Measurements from ENCODE around the gene STK10.

STK10 gene

DNA sequence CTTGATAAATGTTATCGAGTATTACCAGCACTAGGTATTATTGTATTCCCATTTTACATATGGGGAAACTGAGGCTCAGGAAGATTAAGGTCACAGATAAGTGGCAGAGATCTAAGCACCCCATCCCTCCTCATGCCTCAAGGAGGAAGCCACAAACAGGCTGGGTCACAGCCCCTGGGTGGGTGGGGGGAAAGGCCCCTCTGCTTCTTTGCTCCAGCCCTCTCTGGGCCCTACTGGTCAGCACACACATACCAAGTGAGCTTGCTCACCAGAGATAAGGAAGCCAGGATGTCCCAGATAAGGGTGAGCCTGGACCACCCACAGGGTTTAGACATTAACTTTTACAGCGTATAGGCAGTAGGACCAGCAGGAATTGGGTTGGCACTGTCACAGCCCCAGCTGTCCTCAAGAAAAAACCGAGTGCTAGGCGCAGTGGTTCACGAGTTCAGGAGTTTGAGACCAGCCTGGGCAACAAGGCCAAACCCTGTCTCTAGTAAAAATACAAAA lies 45.3 kb downstream of the STK10 start:
- FAIRE-seq: no peak

DNA sequence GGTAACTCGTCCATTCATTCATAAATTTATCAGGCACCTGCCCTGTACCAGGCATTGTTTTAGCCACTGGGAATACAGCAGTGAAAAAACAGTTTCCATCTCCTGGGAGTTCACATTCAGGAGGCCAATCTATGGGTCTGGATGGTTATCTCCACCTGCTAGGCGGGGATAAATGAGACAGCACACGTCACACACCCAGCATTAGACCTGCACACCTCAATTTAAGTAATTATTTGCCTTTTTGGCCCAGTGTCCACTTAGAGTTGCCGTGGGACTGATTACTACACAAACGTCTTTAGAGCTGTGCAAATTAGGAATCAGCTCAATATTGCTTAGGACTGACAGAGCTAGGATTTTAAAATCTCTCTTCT lies 46.1 kb downstream of the STK10 start:
- no peak for FAIRE-seq

DNA sequence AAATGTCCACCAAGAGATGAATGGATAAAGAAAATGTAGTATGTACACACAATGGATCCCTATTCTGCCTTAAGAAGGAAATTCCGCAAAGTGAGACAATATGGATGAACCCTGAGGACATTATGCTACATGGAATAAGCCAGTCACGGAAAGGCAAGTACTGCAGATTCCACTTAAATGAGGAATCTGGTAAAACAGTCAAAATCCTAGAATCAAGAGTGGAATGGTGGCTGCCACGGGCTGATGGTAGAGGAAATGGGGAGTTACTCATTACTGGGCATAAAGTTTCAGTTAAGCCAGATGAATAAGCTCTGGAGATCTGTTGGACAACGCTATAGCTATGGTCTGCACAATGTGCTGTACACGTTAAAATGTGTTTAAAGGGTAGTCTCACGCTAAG lies 47.2 kb downstream of the STK10 start:
- FAIRE-seq: no peak

DNA sequence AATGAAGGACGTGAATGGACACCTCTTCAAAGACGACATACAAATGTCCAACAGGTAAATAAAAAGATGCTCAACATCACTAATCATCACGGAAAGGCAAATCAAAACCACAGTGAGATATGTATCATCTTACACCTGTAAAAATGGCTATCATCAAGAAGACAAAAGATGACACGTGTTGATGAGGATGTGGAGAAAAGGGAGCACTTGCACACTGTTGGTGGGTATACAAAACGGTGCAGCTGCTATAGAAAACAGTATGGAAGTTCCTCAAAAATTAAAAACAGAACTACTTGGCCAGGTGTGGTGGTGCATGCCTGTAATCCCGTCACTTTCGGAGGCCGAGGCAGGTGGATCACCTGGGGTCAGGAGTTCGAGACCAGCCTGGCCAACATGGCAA lies 47.9 kb downstream of the STK10 start:
- FAIRE-seq: no peak

DNA sequence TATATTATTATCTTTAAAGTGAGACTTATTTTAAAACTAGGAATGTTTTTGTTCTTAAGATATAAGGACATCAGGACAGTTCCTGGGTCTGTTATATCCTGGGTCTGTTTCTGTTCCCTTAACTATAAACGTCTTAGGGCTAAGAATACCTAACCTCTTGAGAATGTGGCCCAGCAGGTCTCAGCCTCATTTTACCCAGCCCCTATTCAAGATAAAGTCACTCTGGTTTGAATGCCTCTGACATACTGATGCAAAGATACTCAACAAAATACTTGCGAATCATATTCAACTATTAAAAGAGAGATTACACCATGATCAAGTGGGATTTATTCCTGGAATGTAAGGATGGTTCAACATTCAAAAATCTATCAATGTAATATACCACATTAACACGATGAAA lies 51.0 kb downstream of the STK10 start:
- FAIRE-seq: no peak

DNA sequence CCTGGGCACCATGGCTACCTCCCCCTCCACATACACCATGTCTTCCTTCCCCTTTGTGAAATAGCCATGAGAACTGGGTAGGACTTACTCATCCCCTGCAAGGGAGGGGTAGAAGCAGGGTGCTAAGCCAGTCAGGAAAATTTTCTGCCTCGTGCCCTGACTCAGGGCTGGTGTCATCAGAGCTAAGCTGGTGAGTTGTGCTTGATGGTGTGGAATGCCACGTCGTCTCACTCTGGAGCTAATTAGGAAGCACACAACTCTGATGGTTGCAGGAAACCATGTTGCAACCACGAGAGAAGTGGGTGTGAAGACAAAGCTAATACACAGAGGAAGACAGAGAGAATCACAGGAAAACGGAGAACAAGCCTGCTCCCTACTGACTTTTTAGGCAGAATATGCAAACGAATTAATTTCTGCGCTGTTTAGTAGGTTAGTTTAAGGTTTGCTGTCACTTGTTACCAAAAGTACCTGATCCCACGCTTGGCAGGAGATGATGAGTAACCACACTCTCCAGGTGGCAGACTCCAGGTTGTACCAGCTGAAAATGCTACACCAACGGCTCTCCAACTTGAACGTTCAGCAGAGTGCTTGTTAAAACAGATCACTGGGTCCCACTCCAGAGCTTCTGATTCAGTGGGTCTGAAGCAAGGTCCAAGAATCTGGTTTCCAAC lies 54.5 kb downstream of the STK10 start:
- no peak for FAIRE-seq

DNA sequence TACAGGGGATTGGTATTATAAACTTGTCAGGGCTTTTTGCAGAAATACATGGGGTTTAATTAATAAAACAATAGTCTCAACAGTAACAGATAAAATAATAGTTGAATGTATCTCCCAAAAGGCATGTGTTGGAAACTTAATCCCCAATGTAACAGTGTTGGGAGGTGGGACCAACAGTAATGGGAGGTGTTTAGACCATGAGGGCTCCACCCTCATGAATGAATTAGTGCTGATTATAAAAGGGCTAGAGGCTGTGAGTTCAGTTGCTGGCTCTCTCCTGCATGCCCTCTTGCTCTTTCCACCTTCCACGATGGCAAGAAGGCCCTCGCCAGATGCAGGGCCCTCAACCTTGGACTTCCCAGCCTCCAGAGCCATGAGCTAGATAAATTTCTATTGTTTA lies 56.3 kb downstream of the STK10 start:
- no peak for FAIRE-seq

DNA sequence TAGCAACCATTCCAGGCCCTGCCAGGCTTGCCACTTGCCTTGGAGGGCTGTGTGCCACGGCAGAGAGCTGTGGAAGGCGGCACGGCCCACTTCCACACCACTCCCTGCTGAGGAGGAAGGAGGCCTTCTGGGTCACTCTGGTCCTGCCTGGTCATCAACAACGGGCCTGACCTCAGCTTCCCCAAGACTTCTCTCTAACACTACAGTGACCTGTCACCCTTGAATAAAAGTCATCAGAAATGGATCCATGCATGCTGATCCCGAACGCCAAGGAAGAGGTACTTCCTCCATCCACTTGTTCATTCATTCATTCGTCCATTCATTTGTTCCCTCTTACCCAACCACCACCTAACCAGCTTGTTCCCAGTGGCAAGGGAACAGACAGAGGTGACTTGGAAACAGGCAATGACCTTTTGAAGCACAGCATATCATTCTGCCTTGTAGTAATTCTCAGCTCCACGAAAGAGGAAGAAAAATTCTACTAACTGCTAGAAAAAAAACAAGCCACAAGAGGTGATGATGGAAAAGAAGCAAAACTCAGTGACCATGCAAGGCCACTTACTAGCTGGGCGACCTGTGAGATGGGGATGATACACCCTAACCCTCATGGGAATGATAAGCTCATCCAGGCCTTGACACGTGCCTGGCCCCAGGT lies 58.6 kb downstream of the STK10 start:
- FAIRE-seq: no peak

DNA sequence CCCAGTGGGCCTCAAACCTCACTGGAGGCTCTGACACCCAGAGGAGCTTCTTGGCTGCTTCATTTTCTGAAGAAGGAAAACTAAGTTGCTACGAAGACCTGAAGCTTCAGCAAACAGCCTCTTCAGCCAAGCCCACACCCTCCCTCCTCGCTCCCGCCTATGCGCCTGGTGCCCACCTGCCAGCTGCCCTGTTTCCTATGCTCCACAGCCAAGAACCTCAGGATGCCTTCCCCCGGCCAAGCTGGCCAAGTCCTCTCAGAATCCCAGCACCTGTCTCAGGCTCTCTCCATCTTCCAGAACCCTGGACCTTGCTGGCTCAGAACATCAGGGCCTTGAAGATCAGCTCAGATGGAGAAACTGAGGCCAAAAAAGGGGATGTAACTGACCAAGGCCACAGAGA lies 60.4 kb downstream of the STK10 start:
- no peak for FAIRE-seq

DNA sequence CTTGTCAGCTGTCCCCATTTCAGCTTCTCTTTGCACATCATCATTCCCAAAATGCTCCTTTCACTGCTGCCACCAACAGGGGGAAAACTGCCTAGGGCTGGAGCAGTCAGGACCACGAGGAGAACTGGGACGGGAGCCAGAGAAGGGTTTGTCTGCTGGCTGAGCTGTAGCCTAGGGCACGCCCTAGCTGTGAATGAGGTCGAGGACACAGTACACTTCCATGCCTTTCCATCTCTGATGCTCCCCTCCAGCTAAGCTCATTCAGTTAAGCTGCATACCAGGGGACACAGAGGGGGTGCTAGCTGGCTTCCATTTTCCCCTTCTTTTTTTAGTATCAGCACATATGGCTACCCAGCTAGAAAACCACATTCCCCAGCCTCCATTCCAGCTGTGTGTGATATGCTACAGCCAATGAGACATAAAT lies 64.7 kb downstream of the STK10 start:
- FAIRE-seq: no peak

DNA sequence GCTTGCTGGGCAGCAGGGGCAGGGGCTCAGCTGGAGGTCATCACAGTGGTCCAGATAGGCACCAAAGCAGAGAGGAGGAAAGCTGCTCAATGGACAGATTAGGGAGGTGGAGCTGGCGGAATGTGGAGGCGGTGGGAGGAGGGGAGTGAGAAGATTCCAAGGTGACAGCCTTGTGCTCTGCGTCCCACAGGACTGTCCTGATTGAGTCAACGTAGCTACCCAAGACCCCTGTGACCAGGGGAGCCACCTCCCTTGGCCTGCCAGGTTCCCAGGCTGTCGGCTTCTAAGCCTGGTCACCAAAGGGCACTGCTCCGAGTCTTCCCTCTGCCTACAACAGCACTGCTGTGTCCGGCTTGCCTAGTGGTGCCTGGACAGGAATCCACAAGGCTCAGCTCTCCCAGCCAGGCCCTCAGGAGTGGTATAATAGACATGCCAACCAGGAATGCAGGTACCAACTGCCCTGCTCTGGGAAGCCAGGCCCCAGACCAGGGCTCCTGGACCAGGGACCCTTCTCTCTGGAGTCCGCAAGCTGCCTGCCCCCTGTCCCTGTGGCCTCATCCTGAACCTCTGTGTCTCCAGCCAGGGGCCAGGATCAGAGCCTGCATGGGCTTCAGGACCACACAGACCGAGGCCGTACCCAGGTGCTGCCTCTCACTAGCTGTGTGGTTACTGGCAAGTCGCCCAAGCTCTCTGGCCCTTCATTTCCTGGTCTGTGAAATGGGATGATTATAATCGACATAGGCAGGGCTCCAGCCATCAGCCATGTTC lies 67.9 kb downstream of the STK10 start:
- FAIRE-seq: no peak

DNA sequence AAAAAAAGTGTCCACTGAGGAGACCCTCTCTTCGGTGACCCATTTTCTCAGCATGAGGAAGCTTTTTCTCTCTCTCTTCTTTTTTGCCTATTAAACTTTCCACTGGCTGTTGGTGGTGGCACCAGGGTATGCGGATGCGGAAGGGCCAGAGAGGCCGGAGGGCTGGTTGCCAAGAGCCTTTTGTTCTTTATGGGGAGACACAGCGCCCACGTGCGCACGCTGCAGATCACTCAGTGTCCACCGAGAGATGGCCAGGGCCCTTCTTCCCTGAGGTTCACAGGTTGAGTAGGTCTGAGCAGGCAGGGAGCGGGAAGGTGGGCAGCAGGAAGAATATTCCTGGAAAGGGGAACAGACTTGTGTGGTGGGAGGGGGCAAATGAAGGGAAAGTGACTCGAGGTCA lies 69.1 kb downstream of the STK10 start:
- FAIRE-seq: no peak

DNA sequence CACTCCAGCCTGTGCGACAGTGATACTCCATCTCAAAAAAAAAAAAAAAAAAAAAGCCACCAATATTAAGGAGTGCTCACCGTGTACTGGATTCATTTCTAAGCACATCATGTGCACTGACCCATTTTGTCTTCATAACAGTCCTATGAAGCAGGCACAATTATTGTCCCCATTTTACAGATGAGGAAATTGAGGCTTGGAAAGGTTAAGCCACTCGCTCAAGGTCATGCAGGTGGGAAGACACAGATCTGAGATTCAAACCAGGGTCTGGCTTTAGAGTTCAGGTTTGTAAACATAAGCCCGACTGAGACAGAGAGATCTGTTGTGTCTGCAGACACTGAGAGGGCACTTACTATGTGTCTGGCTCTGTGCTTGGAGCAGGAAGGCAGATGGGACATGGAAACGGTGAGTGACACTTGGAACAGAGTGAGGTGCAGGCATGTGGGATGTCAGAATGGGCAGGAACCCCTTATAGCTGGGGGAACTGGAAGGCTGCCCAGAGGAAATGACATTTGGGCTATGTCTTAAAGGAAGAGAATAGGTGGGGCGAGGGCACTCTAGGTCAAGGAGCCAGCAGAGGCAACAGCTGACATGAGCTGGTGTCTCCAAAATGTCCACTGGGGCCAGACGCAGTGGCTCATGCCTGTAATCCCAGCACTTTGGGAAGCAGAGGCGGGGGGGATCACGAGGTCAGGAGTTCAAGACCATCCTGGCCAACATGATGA lies 69.9 kb downstream of the STK10 start:
- FAIRE-seq: no peak

DNA sequence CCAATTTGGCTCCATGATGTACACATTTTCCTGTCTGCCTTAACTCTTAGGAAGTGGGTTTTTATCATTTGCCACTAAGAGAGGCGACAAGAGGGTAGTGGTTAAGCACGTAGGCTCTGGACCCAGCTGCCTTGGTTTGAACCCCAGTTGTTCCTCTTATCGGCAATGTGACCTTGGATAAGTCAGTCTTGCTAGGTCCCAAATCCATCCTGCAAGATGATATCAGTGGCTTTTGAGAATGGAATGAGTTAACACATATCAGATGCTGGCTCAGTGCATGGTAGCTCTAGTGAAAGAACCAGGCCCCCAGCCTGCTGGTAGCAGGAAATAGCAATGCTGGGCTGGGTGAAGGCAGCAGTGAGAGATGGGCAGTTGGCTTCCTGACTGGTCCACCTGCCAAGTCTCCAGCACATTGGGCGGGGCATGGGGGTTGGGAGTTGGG lies 72.5 kb downstream of the STK10 start:
- no peak for FAIRE-seq

DNA sequence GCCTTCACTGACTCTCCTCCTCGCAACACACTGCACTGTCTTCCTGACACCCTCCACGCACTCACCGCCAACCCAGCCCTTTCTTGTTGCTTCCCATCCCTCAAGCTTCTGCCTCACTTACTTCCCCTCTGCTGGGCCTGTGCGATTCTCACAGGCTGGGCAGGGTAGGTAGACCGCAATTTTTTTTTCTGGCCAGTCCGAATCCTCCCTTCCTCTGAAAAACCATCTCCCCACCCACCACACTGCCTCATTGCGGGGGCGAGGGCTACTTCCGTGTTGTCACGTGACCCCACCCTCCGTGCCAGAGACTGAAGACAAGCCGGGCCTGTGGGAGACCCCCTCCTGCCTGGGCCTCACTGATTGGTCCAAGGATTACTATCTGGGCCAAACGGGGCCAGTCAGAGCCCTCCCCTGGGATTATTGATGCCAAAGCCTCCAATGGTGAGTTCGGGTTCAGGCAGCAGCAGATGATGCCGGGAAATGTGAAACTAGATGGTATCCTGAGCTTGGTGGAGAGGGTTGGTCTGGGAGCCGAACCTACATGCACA lies 73.1 kb downstream of the STK10 start:
- FAIRE-seq: no peak

DNA sequence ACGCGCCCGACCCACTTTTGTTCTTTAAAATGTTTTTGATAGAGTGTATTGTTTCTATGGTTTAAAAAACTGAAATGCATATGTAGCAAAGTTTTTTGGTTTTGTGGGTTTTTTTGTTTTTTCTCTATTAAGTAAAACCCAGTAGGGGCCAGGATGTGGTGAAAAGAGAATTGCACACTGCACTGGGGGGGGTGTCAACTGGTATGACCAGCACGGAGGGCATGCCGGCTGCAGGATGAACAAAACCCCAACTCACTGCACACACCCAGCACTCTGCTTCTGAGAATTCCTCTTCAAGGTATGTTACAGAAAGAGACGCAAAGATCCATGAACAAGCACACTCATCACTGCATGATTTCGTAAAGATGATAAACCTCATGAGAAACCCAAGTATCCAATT lies 75.0 kb downstream of the STK10 start:
- FAIRE-seq: no peak

DNA sequence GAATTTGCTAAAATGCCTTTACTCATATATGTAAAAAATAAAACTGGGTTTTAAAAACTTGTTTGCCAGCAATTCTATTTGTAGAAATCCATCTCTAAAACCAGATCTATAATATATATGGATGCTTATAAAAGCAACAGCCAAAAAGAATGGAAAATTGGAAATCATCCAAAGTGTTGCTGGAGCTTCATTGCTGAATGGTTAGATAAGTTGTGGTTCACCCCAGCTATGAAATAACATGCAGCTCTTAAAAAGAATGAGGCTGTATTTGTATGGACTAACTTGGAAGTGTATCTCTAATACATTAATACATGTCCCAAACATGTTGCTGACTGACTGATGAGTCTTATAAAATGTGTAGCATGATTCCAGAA lies 76.2 kb downstream of the STK10 start:
- no peak for FAIRE-seq

DNA sequence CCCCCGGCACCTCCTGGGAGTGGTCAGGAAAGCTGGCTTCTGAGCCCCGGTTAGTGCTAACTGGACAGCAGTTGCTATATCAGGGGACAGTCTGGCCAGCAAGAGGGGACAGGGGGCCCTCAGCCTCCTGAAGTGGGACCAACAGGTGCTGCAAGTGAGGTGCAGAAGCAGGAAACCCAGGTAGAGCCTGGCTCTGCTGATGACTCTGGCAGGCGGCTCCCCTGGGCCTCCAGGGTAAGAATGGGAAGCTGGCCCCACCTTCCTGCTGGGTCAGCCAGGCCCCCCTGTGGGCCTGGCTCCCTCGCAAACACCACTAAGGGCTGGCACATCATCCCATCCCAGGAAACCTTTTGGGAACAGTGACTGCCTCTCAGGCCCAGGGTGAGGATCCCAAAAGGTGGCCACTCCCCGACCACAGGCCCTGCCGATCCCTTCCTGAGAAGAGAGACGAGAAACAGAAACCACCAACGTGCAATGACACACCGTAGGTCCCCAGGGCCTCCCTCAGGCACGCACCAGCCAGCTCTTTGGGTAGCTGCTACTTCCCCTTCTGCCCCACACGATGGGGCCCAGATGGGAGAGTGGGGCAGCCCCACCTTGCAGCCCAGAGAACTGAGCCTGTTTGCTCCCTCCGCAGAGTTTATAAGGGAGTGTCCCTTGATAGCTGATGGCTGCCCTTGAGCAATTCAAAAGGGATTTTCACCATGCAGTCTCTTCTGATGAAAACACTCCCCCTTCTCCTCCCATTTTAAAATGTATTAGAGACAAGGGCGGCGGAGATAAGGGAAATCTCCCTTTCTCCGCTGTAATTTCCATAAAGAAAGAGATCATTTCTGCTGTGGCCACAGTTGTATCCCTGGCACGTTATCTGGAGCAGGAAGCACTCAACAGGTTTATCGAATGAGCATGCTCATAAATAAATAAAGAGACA lies 76.8 kb downstream of the STK10 start:
- FAIRE-seq: no peak

DNA sequence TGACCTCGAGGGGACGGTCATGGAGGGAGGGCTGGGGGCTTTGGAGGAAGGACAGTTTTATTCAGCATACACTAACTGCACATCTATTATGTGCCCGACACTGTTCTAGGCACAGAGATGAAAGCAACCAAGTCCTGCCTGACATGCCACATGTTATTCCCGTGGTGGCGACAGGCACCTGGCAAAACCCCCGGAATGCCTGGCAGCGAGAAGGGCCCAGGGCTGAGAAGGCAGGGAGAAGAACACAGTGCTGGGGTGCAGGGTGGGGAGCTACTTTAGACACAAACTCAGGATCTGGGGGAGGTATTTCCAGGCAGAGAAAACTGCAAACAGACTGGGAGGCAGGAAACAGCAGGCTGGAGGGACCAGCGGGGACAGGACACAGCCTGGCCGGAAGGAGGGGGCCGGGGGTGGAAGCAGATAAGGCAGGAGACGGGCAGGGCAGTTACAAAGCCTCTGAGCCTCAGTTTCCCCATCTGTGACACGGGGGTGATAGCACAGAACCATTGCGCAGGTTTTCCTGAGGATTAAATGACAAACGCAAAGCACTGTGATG lies 77.7 kb downstream of the STK10 start:
- FAIRE-seq: no peak

DNA sequence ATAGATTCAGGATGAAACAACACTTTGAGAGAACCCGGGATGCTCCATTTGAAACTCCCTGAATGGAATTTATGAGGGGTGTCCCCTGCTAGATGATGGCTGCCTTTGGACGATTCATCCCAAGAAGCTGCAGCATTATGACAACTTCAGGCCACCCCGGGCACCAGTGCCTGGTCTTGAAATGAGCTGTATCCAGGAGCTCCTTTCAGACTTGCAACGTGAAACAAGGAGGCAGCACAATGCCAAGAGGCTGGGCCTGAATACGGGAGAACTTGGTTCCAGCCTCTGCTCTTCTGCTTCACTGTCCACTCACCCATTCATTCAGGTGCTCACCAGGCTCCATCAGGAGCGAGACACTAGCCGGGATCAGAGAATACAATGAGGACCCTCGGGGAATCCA lies 78.3 kb downstream of the STK10 start:
- FAIRE-seq: no peak

DNA sequence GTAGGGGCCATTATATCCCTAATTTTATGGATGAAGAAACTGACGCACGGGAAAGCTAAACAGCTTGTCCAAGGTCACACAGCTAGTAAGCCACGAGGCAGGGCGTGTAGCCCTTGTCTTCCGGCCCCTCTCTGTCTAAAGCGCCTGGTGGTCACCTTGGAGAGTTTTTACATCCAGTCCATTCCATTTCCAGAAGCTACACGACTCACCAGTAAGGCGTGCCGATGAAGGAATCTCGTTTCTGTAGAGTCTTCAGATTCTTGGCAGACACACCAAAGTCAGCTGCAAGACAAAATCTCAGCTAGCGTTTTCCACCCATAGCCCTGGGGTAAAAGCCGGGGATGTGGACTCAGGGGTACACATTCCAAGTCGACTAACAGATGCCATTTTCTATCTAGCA lies 80.5 kb downstream of the STK10 start:
- FAIRE-seq: no peak

Data from endometrium (tissue), 2 donors.